ENCODE results near the gene ATP6V0B.

The ATP6V0B gene

GRCh38 chr1:44015206-44015605, 40.4 kb downstream of the ATP6V0B start:
- H3K4ac ChIP-seq (ENCODE audit: low read length) = no peak overlapping the region
- no peak for DNase-seq (ENCODE audit: low spot score)
- WGBS, 2 donors (ENCODE audit: extremely low coverage in 2 of 2, insufficient read length in 2 of 2, insufficient replicate concordance in 1 of 2) = no CpG with 5 or more reads among the region's 3 CpGs
- no peak overlapping the region for H4K91ac ChIP-seq (ENCODE audit: low read depth, low read length, poor library complexity)
- H4K8ac ChIP-seq (ENCODE audit: low read depth, low read length) = no peak overlapping the region
- no peak overlapping the region for H3K9ac ChIP-seq (ENCODE audit: low read depth, low read length, poor library complexity)
- no peak overlapping the region for H2BK120ac ChIP-seq (ENCODE audit: low read depth, low read length)
- H3K14ac ChIP-seq (ENCODE audit: low read length) = no peak overlapping the region
- H3K9me3 ChIP-seq (replicated peaks in 1 of 2; ENCODE audit: control insufficient read depth in 2 of 2, insufficient read depth in 1 of 2, low read depth in 1 of 2, low read length in 2 of 2) = no peaks in the 10 kb centered on the region
- peaks cover 0 to 3% of the 10 kb centered on the region in 2 donors for H3K36me3 ChIP-seq (replicated peaks in 1 of 2; ENCODE audit: control insufficient read depth in 2 of 2, insufficient read depth in 2 of 2, low read length in 2 of 2)
- H3K27me3 ChIP-seq (ENCODE audit: control insufficient read depth in 3 of 3, insufficient read depth in 3 of 3, low read depth in 1 of 3, low read length in 3 of 3) = no peaks in the 10 kb centered on the region
- H3K18ac ChIP-seq (ENCODE audit: low read length) = no peak overlapping the region
- peak overlapping the region; percentile 65 for H2AK5ac ChIP-seq (ENCODE audit: low read depth, low read length)
- no peak overlapping the region for H2BK5ac ChIP-seq (ENCODE audit: low read length)
- H3K4me1 ChIP-seq (ENCODE audit: control insufficient read depth in 2 of 2, insufficient read depth in 1 of 2, low read depth in 1 of 2, low read length in 2 of 2) = peaks cover 32 to 33% of the 10 kb centered on the region in 2 donors
- no peak overlapping the region for H3K4me2 ChIP-seq (ENCODE audit: insufficient read depth, low read length, poor library complexity, severe bottlenecking)
- peaks cover 5% of the 10 kb centered on the region for H3K79me1 ChIP-seq (ENCODE audit: low read depth, low read length)
- no peak overlapping the region for H3K4me3 ChIP-seq (ENCODE audit: low read length in 2 of 2)
- H2AFZ ChIP-seq (ENCODE audit: low read length) = peak overlapping the region; percentile 28
- H2BK15ac ChIP-seq (ENCODE audit: low read length) = no peak overlapping the region
- no peak overlapping the region for H3K23ac ChIP-seq (ENCODE audit: low read depth, low read length, poor library complexity)
- H2BK12ac ChIP-seq (ENCODE audit: low read length) = no peak overlapping the region
- H3K27ac ChIP-seq (replicated peaks; ENCODE audit: low read length) = no peak overlapping the region

DNA sequence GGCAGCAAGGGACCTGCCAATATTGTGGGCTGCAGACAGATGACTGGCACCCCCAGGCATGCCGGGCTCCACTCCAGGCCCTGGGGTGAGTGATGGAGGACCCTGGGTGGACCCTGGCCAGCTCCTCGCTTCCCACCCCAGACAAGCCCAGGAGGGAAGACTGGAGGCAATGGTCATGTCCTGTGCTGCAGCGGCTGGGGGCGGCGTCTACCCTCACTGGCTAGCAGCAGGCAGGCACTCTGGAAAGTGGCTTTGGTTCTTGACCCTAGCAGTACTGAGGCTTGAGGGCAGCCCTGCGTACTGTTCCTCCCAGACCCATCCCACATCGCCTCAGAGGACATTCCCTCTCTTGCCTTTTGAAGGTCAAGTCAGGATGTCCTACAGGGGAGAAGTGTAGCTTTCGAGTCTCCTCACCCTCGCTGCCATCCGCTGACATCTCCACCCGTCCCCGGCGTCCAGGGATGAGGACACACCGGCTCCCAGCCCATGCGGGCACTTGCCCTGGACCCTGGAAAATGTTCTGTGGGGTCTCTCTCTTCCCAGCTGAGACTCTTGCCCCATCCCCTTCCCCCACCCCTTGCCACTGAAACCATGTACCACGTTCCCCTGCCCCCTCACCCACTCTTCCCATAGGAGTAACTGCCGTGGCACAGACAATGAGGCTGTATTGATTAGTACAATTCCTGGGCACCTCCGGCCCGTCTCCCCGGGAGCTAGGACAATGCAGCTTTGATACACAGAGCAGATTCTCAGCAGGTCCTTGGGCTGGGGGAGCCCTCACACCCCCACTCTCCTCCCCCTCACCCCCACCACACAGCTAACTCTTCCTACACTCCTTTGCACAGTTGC, 41.5 kb downstream of the ATP6V0B start:
- no CpG with 5 or more reads among the region's 20 CpGs for WGBS, 2 donors (ENCODE audit: extremely low coverage in 2 of 2, insufficient read length in 2 of 2, insufficient replicate concordance in 1 of 2)
- peak overlapping the region; percentile 15 for H2BK5ac ChIP-seq (ENCODE audit: low read length)

GRCh38 chr1:44016890-44017400, 42.2 kb downstream of the ATP6V0B start:
- Histone ChIP-seq H2BK120ac (ENCODE audit: low read depth, low read length) (no peak overlapping the region), H2BK12ac (ENCODE audit: low read length) (peak overlapping the region; percentile 94), H2BK5ac (ENCODE audit: low read length) (no peak overlapping the region), H4K91ac (ENCODE audit: low read depth, low read length, poor library complexity) (peak overlapping the region; percentile 87), H3K4ac (ENCODE audit: low read length) (no peak overlapping the region), H3K23ac (ENCODE audit: low read depth, low read length, poor library complexity) (peak overlapping the region; percentile 78), H3K4me2 (ENCODE audit: insufficient read depth, low read length, poor library complexity, severe bottlenecking) (no peak overlapping the region), H2AK5ac (ENCODE audit: low read depth, low read length) (peak overlapping the region; percentile 94), H2AFZ (ENCODE audit: low read length) (peak overlapping the region; percentile 27), H3K27me3 (ENCODE audit: control insufficient read depth in 3 of 3, insufficient read depth in 3 of 3, low read depth in 1 of 3, low read length in 3 of 3) (no peaks in the 10 kb centered on the region), H3K9me3 (replicated peaks in 1 of 2; ENCODE audit: control insufficient read depth in 2 of 2, insufficient read depth in 1 of 2, low read depth in 1 of 2, low read length in 2 of 2) (no peaks in the 10 kb centered on the region), H3K36me3 (replicated peaks in 1 of 2; ENCODE audit: control insufficient read depth in 2 of 2, insufficient read depth in 2 of 2, low read length in 2 of 2) (peaks cover 0 to 11% of the 10 kb centered on the region in 2 donors), H3K9ac (ENCODE audit: low read depth, low read length, poor library complexity) (peak overlapping the region; percentile 46), H3K14ac (ENCODE audit: low read length) (peak overlapping the region; percentile 23), H3K4me1 (ENCODE audit: control insufficient read depth in 2 of 2, insufficient read depth in 1 of 2, low read depth in 1 of 2, low read length in 2 of 2) (peaks cover 33% of the 10 kb centered on the region in 2 donors), H3K4me3 (ENCODE audit: low read length in 2 of 2) (no peak overlapping the region), H3K18ac (ENCODE audit: low read length) (peak overlapping the region; percentile 69), H3K79me1 (ENCODE audit: low read depth, low read length) (peaks cover 2% of the 10 kb centered on the region), H3K27ac (replicated peaks; ENCODE audit: low read length) (no peak overlapping the region), H2BK15ac (ENCODE audit: low read length) (peak overlapping the region; percentile 6), H4K8ac (ENCODE audit: low read depth, low read length) (no peak overlapping the region)
- no CpG with 5 or more reads among the region's 20 CpGs for WGBS, 2 donors (ENCODE audit: extremely low coverage in 2 of 2, insufficient read length in 2 of 2, insufficient replicate concordance in 1 of 2)
- DNase-seq (ENCODE audit: low spot score) = no peak

More for the DNA sequence above, 41.5 kb downstream of the ATP6V0B start:
- peak overlapping the region; percentile 78 for H3K23ac ChIP-seq (ENCODE audit: low read depth, low read length, poor library complexity)
- H2AFZ ChIP-seq (ENCODE audit: low read length) = peak overlapping the region; percentile 27
- peak overlapping the region; percentile 58 for H3K14ac ChIP-seq (ENCODE audit: low read length)
- H3K4ac ChIP-seq (ENCODE audit: low read length) = no peak overlapping the region
- H3K18ac ChIP-seq (ENCODE audit: low read length) = peak overlapping the region; percentile 89
- H2BK15ac ChIP-seq (ENCODE audit: low read length) = peak overlapping the region; percentile 86
- peak overlapping the region; percentile 10 for H3K9ac ChIP-seq (ENCODE audit: low read depth, low read length, poor library complexity)
- H2AK5ac ChIP-seq (ENCODE audit: low read depth, low read length) = peak overlapping the region; percentile 94
- peaks cover 0 to 8% of the 10 kb centered on the region in 2 donors for H3K36me3 ChIP-seq (replicated peaks in 1 of 2; ENCODE audit: control insufficient read depth in 2 of 2, insufficient read depth in 2 of 2, low read length in 2 of 2)
- no peak overlapping the region for H3K4me2 ChIP-seq (ENCODE audit: insufficient read depth, low read length, poor library complexity, severe bottlenecking)
- peaks cover 4% of the 10 kb centered on the region for H3K79me1 ChIP-seq (ENCODE audit: low read depth, low read length)
- no peak overlapping the region for H2BK12ac ChIP-seq (ENCODE audit: low read length)
- H3K4me1 ChIP-seq (ENCODE audit: control insufficient read depth in 2 of 2, insufficient read depth in 1 of 2, low read depth in 1 of 2, low read length in 2 of 2) = peaks cover 33% of the 10 kb centered on the region in 2 donors
- no peak for DNase-seq (ENCODE audit: low spot score)
- no peaks in the 10 kb centered on the region for H3K9me3 ChIP-seq (replicated peaks in 1 of 2; ENCODE audit: control insufficient read depth in 2 of 2, insufficient read depth in 1 of 2, low read depth in 1 of 2, low read length in 2 of 2)
- no peaks in the 10 kb centered on the region for H3K27me3 ChIP-seq (ENCODE audit: control insufficient read depth in 3 of 3, insufficient read depth in 3 of 3, low read depth in 1 of 3, low read length in 3 of 3)
- no peak overlapping the region for H4K91ac ChIP-seq (ENCODE audit: low read depth, low read length, poor library complexity)
- H3K27ac ChIP-seq (replicated peaks; ENCODE audit: low read length) = no peak overlapping the region
- H3K4me3 ChIP-seq (ENCODE audit: low read length in 2 of 2) = no peak overlapping the region
- H4K8ac ChIP-seq (ENCODE audit: low read depth, low read length) = peak overlapping the region; percentile 66
- H2BK120ac ChIP-seq (ENCODE audit: low read depth, low read length) = peak overlapping the region; percentile 61

GRCh38 chr1:44019466-44019948, 44.7 kb downstream of the ATP6V0B start:
- peak overlapping the region; percentile 57 for H3K27ac ChIP-seq (replicated peaks; ENCODE audit: low read length)
- H2AK5ac ChIP-seq (ENCODE audit: low read depth, low read length) = peak overlapping the region; percentile 1
- H3K14ac ChIP-seq (ENCODE audit: low read length) = no peak overlapping the region
- no peak overlapping the region for H3K23ac ChIP-seq (ENCODE audit: low read depth, low read length, poor library complexity)
- no peak overlapping the region for H2BK120ac ChIP-seq (ENCODE audit: low read depth, low read length)
- H3K79me1 ChIP-seq (ENCODE audit: low read depth, low read length) = no peaks in the 10 kb centered on the region
- no peak overlapping the region for H4K8ac ChIP-seq (ENCODE audit: low read depth, low read length)
- DNase-seq (ENCODE audit: low spot score) = peak; percentile 49
- H3K4me2 ChIP-seq (ENCODE audit: insufficient read depth, low read length, poor library complexity, severe bottlenecking) = no peak overlapping the region
- no peak overlapping the region for H3K4me3 ChIP-seq (ENCODE audit: low read length in 2 of 2)
- H3K18ac ChIP-seq (ENCODE audit: low read length) = peak overlapping the region; percentile 1
- H2AFZ ChIP-seq (ENCODE audit: low read length) = peak overlapping the region; percentile 51
- H3K9ac ChIP-seq (ENCODE audit: low read depth, low read length, poor library complexity) = no peak overlapping the region
- no peak overlapping the region for H4K91ac ChIP-seq (ENCODE audit: low read depth, low read length, poor library complexity)
- H3K27me3 ChIP-seq (ENCODE audit: control insufficient read depth in 3 of 3, insufficient read depth in 3 of 3, low read depth in 1 of 3, low read length in 3 of 3) = no peaks in the 10 kb centered on the region
- no peaks in the 10 kb centered on the region for H3K9me3 ChIP-seq (replicated peaks in 1 of 2; ENCODE audit: control insufficient read depth in 2 of 2, insufficient read depth in 1 of 2, low read depth in 1 of 2, low read length in 2 of 2)
- H3K4me1 ChIP-seq (ENCODE audit: control insufficient read depth in 2 of 2, insufficient read depth in 1 of 2, low read depth in 1 of 2, low read length in 2 of 2) = peaks cover 30 to 33% of the 10 kb centered on the region in 2 donors
- no peak overlapping the region for H2BK5ac ChIP-seq (ENCODE audit: low read length)
- no peak overlapping the region for H3K4ac ChIP-seq (ENCODE audit: low read length)
- peaks cover 0 to 20% of the 10 kb centered on the region in 2 donors for H3K36me3 ChIP-seq (replicated peaks in 1 of 2; ENCODE audit: control insufficient read depth in 2 of 2, insufficient read depth in 2 of 2, low read length in 2 of 2)
- H2BK12ac ChIP-seq (ENCODE audit: low read length) = no peak overlapping the region
- WGBS, 2 donors (ENCODE audit: extremely low coverage in 2 of 2, insufficient read length in 2 of 2, insufficient replicate concordance in 1 of 2) = no CpG with 5 or more reads among the region's 13 CpGs
- no peak overlapping the region for H2BK15ac ChIP-seq (ENCODE audit: low read length)

Data from neuronal stem cell (in vitro differentiated cells).